Measurements from ENCODE around the gene PNPLA5. TPM values are rescaled to one million over a fixed set of nuclear protein-coding genes. Genes with fewer than 3 reads are reported as not detected.

The PNPLA5 gene
- polyA plus RNA-seq, 1 donor (not counting 4 experiments of a cell fraction or from before 2014, with no cell fraction given) = not detected

DNA sequence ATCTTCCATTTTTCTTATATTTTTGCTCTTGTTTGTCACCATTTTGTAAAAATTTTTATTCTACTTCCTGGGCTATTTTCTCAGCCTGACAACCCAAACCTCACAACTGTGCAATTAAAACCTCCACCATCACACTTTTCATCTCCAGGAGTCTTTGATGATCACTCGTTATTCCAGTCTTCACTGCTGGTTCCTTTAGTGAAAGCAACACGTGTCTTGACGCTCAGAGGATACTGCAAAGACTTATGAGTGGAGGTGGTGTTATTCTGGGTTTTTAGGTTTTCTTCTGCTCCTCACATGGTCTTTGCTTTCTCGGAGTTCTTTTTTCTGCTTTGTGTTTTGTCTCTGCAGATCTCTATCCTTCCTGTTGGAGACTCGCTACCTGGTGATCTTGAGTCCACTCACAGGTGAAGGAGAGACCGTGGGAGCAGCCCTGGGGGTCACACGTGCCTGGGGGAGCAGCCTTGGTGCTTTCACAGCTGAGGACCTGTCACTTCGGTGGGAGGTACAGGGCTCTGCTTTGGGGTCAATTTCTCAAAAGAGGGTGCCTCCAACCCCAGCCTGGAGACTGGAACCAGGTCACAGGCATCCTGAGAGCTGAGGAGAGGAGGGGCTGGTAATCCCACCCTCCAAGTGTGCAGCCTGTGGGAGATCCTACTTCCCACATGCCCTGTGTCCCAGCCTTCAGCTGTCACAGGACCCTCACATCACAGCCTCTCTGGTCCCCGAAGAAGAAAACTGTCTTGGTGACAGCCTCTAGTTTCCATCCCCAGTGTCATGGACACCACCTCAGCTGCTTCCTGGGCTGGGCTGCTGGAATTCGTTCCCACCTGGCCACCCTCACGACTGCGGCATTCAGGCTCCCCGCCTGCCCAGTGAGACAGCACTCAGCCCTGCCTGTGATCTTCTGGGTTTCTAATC is 40.5 kb downstream of the PNPLA5 start:
- H3K27ac ChIP-seq (ENCODE audit: control insufficient read depth, insufficient read depth, low read length) = no peak overlapping the region
- no peak overlapping the region for H3K4me3 ChIP-seq (ENCODE audit: control insufficient read depth in 2 of 3, extremely low read depth in 1 of 3, insufficient read depth in 2 of 3, low read depth in 1 of 3, low read length in 3 of 3)
- no peak overlapping the region for H3K9ac ChIP-seq (ENCODE audit: control insufficient read depth, extremely low read depth, insufficient read depth, low read length)
- TF ChIP-seq, protein P1, sequence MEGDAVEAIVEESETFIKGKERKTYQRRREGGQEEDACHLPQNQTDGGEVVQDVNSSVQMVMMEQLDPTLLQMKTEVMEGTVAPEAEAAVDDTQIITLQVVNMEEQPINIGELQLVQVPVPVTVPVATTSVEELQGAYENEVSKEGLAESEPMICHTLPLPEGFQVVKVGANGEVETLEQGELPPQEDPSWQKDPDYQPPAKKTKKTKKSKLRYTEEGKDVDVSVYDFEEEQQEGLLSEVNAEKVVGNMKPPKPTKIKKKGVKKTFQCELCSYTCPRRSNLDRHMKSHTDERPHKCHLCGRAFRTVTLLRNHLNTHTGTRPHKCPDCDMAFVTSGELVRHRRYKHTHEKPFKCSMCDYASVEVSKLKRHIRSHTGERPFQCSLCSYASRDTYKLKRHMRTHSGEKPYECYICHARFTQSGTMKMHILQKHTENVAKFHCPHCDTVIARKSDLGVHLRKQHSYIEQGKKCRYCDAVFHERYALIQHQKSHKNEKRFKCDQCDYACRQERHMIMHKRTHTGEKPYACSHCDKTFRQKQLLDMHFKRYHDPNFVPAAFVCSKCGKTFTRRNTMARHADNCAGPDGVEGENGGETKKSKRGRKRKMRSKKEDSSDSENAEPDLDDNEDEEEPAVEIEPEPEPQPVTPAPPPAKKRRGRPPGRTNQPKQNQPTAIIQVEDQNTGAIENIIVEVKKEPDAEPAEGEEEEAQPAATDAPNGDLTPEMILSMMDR (optimal IDR thresholded peaks at IDR 0.05 in 1 of 3, IDR thresholded peaks at IDR 0.05 in 1 of 3, conservative IDR thresholded peaks at IDR 0.05 in 1 of 3; ENCODE audit: extremely low read depth in 1 of 3, insufficient read depth in 2 of 3, low read length in 3 of 3) = no peak
- no peak for TF ChIP-seq EZH2 (IDR thresholded peaks at IDR 0.05; ENCODE audit: low read length)
- FAIRE-seq = no peak
- no peaks in the 10 kb centered on the region for H3K4me1 ChIP-seq (ENCODE audit: control insufficient read depth, extremely low read depth, insufficient read depth, low read length)
- H3K9me3 ChIP-seq (ENCODE audit: control insufficient read depth, low read depth, low read length) = no peaks in the 10 kb centered on the region
- no peaks in the 10 kb centered on the region for H4K20me1 ChIP-seq (ENCODE audit: control insufficient read depth, extremely low read depth, insufficient read depth, low read length)
- no peaks in the 10 kb centered on the region for H3K79me2 ChIP-seq (ENCODE audit: control insufficient read depth, insufficient read depth, low read length)
- H3K9me1 ChIP-seq (ENCODE audit: control insufficient read depth, extremely low read depth, insufficient read depth, low read length) = no peaks in the 10 kb centered on the region
- H3K27me3 ChIP-seq (ENCODE audit: control insufficient read depth, extremely low read depth, insufficient read depth, low read length) = peaks cover 38% of the 10 kb centered on the region
- H2AFZ ChIP-seq (ENCODE audit: control insufficient read depth, low read length) = no peak overlapping the region
- DNase-seq (ENCODE audit: low read depth, low spot score) = no peak
- no peak overlapping the region for H3K4me2 ChIP-seq (ENCODE audit: control insufficient read depth, extremely low read depth, insufficient read depth, low read depth, low read length)
- no peaks in the 10 kb centered on the region for H3K36me3 ChIP-seq (ENCODE audit: control insufficient read depth in 2 of 2, extremely low read depth in 1 of 2, insufficient read depth in 2 of 2, low read length in 2 of 2)
- dilution Hi-C loops (cut with MboI; ENCODE audit: extremely low pct_ligation_motif_present, low sequenced_read_pairs) = no loop called here

DNA sequence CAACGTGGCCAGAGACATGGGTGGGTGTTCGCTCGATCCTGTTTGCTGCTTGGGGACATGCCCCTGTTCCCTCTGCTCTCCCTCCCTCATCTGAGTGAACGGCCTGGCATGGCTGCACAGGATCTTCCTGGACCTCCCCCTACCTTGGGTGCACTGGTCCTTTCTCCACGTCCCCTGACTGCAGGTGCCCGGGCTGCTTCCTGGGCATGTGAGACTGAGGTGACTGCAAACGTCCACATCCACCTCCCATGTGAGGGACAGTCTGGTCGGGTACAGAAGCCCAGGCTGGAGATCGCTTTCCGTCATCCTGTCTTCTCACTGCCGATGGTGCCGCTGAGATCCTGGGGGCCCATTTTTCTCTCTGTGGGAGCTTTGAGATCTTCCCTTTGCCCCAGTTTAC is 41.3 kb downstream of the PNPLA5 start:
- Histone ChIP-seq H2AFZ (ENCODE audit: control insufficient read depth, low read length) (no peak overlapping the region), H3K4me3 (ENCODE audit: control insufficient read depth in 2 of 3, extremely low read depth in 1 of 3, insufficient read depth in 2 of 3, low read depth in 1 of 3, low read length in 3 of 3) (no peak overlapping the region), H3K36me3 (ENCODE audit: control insufficient read depth in 2 of 2, extremely low read depth in 1 of 2, insufficient read depth in 2 of 2, low read length in 2 of 2) (no peaks in the 10 kb centered on the region), H3K27ac (ENCODE audit: control insufficient read depth, insufficient read depth, low read length) (no peak overlapping the region), H3K9ac (ENCODE audit: control insufficient read depth, extremely low read depth, insufficient read depth, low read length) (no peak overlapping the region), H3K27me3 (ENCODE audit: control insufficient read depth, extremely low read depth, insufficient read depth, low read length) (peaks cover 38% of the 10 kb centered on the region), H3K4me1 (ENCODE audit: control insufficient read depth, extremely low read depth, insufficient read depth, low read length) (no peaks in the 10 kb centered on the region), H3K9me1 (ENCODE audit: control insufficient read depth, extremely low read depth, insufficient read depth, low read length) (no peaks in the 10 kb centered on the region), H3K79me2 (ENCODE audit: control insufficient read depth, insufficient read depth, low read length) (no peaks in the 10 kb centered on the region), H3K4me2 (ENCODE audit: control insufficient read depth, extremely low read depth, insufficient read depth, low read depth, low read length) (no peak overlapping the region), H4K20me1 (ENCODE audit: control insufficient read depth, extremely low read depth, insufficient read depth, low read length) (no peaks in the 10 kb centered on the region), H3K9me3 (ENCODE audit: control insufficient read depth, low read depth, low read length) (no peaks in the 10 kb centered on the region)
- dilution Hi-C loops (cut with MboI; ENCODE audit: extremely low pct_ligation_motif_present, low sequenced_read_pairs) = no loop called here
- TF ChIP-seq, protein P1 (optimal IDR thresholded peaks at IDR 0.05 in 1 of 3, IDR thresholded peaks at IDR 0.05 in 1 of 3, conservative IDR thresholded peaks at IDR 0.05 in 1 of 3; ENCODE audit: extremely low read depth in 1 of 3, insufficient read depth in 2 of 3, low read length in 3 of 3) = no peak
- no peak for TF ChIP-seq EZH2 (IDR thresholded peaks at IDR 0.05; ENCODE audit: low read length)
- no peak for FAIRE-seq
- no peak for DNase-seq (ENCODE audit: low read depth, low spot score)
